Right lobe of liver (tissue), 6 donors: Measurements from ENCODE around the gene EML4. TPM values are rescaled to one million over a fixed set of nuclear protein-coding genes. Genes with fewer than 3 reads are reported as not detected.

ENCODE experiments used
- ATAC-seq, 4 donors: fragments of 200-7000 bp; cut with Tn5 transposase; one replicate each; pipeline ENCODE4 v1.9.1; 2020; ENCODE audit warnings: mild to moderate bottlenecking in 4 of 4, moderate library complexity in 4 of 4
- DNase-seq, 3 donors: peaks; one replicate each; pipeline ENCODE4 v3.0.0-alpha.2; 2020
- H3K27ac ChIP-seq, 3 donors: fragments of 200-600 bp; one replicate each; pipeline ENCODE4 v1.8.0; 2022
- H3K27me3 ChIP-seq, 2 donors: fragments of 200-600 bp; one replicate each; pipeline ENCODE4 v1.8.0; 2022
- H3K36me3 ChIP-seq, 4 donors: fragments of 200-600 bp; sonication (generic) in 1 of 4; one replicate each; pipeline versions ENCODE4 v1.5.1 to v1.8.0; 2017 to 2022; ENCODE audit warnings: control low read depth in 1 of 4
- H3K4me1 ChIP-seq, 4 donors: fragments of 200-600 bp; sonication (generic) in 1 of 4; one replicate each; pipeline versions ENCODE4 v1.5.1 to v1.8.0; 2017 to 2022; ENCODE audit warnings: control low read depth in 1 of 4
- H3K4me3 ChIP-seq, 3 donors: fragments of 200-600 bp; one replicate each; pipeline ENCODE4 v1.8.0; 2022
- H3K9me3 ChIP-seq, 4 donors: fragments of 200-600 bp; sonication (generic) in 1 of 4; one replicate each; pipeline versions ENCODE4 v1.5.1 to v1.8.0; 2017 to 2022; ENCODE audit warnings: control low read depth in 1 of 4
- CTCF ChIP-seq, 4 donors: fragments of 200-600 bp in 3 of 4; fragments of 450-650 bp in 1 of 4; IDR thresholded peaks; one replicate each; pipeline versions ENCODE4 v1.5.1 to v1.8.0; 2016 to 2022; ENCODE audit warnings: antibody characterized with exemption in 4 of 4, mild to moderate bottlenecking in 2 of 4
- POLR2A ChIP-seq: fragments of 450-650 bp; IDR thresholded peaks from one replicate; pipeline ENCODE4 v1.6.1; 2017; ENCODE audit warnings: antibody characterized with exemption, mild to moderate bottlenecking
- WGBS: methylation state at CpG from one replicate; pipeline ENCODE4 v1.1.6; 2018; ENCODE audit warnings: low coverage, low lambda C conversion rate; ENCODE audit not compliant: insufficient coverage; ENCODE audit errors: missing lambda C conversion rate; 5-methylcytosine and 5-hydroxymethylcytosine counted together
- intact Hi-C, 2 donors: fragments of 100-400 bp; cut with DNase I; formaldehyde crosslinking; loops; one replicate each; pipeline versions ENCODE4 v1.11.2 to v1.14.1; 2022
- total RNA-seq, 6 experiments: library from RNA; depleted of rRNA in 2 of 6; stranded (reverse); fragments of >200 nt in 2 of 6; fragmentation: NEBNext Ultra II Directional in 3 of 6; extraction: Animal tissue kit (Norgen Biotek cat#: 25700) in 3 of 6; gene quantifications; one replicate each; pipeline versions ENCODE4 v1.1.0 to v1.2.4, GENCODE V29; 2016 to 2023
- donor health status: DM: no; HTN: yes; CAD: no.
- donor health status: DM: no; HTN: no; CAD: no.
- donor health status: DM: no; HTN: no; CAD: no.
- donor health status: DM: no; HTN: yes; CAD: no.
- donor health status: DM: no; HTN: yes; CAD: no.

The EML4 gene
- total RNA-seq, 6 experiments from 2014 or later, result 28.3 to 55.7 (median 36.7) TPM

- 95% methylated on average over 4 of the region's 4 CpGs for WGBS
- DNase-seq, result no peak
- intact Hi-C loops, result no loop called here
- Histone ChIP-seq H3K4me1 (peaks cover 0 to 29% (median 3%) of the 10 kb centered on the region in 4 donors), H3K9me3 (no peaks in the 10 kb centered on the region), H3K27ac (no peak overlapping the region), H3K27me3 (no peaks in the 10 kb centered on the region), H3K36me3 (peaks cover 0 to 8% (median 2%) of the 10 kb centered on the region in 4 donors), H3K4me3 (no peak overlapping the region)
- TF ChIP-seq CTCF (IDR thresholded peaks at IDR 0.05), result no peak
- TF ChIP-seq POLR2A, result no peak
- ATAC-seq, result no peak
Observed at GRCh38 chr2:42245396-42245795, 76.2 kb downstream of the EML4 start.

DNA sequence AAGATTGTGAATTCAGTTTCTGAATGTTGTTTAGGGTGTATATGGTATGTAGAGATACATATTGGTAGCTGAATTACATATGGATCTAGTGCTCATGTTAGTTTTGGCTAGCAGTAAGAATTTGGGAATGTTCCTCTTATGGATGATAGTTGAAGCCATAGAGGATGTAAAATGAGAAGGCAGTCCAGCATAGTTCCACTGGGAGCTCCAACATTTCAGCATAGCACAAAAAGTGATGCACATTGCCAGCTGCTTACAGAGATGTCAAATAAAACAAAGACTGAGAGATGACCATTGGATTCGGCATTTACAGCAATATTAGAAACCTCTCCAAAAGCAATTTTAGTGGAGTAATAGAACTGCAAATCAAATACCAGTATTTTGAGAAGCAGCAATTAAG, 77.4 kb downstream of the EML4 start:
- H3K27me3 ChIP-seq, result no peaks in the 10 kb centered on the region
- no peak overlapping the region for H3K27ac ChIP-seq
- TF ChIP-seq POLR2A (no peak), CTCF (IDR thresholded peaks at IDR 0.05) (no peak)
- ATAC-seq (no peak), DNase-seq (no peak)
- H3K4me1 ChIP-seq, result peaks cover 0 to 17% (median 0%) of the 10 kb centered on the region in 4 donors
- intact Hi-C loops, result no loop called here
- peaks cover 0 to 8% (median 2%) of the 10 kb centered on the region in 4 donors for H3K36me3 ChIP-seq
- WGBS, result 92% methylated on average over 1 of the region's 1 CpG
- no peak overlapping the region for H3K4me3 ChIP-seq
- H3K9me3 ChIP-seq, result no peaks in the 10 kb centered on the region

- TF ChIP-seq POLR2A (no peak), CTCF (IDR thresholded peaks at IDR 0.05) (no peak)
- Histone ChIP-seq H3K36me3 (peaks cover 0 to 8% (median 2%) of the 10 kb centered on the region in 4 donors), H3K27me3 (no peaks in the 10 kb centered on the region), H3K4me1 (peaks cover 0 to 11% (median 0%) of the 10 kb centered on the region in 4 donors), H3K4me3 (no peak overlapping the region), H3K9me3 (no peaks in the 10 kb centered on the region), H3K27ac (no peak overlapping the region)
- intact Hi-C loops, result no loop called here
- ATAC-seq (no peak), DNase-seq (no peak)
- WGBS, result 35% methylated on average over 1 of the region's 1 CpG
Observed at GRCh38 chr2:42248846-42249245, 79.7 kb downstream of the EML4 start.

DNA sequence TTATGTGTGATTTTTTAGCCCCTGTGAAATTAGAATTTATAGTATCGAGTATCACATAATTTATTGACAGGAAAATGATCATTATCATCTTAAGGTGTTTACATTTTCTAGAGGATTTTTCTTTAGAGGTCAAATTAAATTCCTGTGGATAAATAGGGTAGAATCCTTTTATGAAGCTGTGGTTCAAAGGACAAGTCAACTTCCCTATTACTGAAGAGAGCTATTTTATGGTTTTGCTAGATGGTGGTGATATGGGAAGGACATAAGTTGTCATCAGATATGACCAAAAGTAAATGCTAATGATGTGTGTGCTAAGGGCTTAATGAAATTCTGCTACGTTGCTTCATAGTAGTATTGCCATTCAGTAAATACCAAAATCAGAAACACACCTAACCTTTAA, 80.1 kb downstream of the EML4 start:
- intact Hi-C loops, result no loop called here
- Histone ChIP-seq H3K9me3 (no peaks in the 10 kb centered on the region), H3K36me3 (peaks cover 0 to 8% (median 2%) of the 10 kb centered on the region in 4 donors), H3K4me3 (no peak overlapping the region), H3K27ac (no peak overlapping the region), H3K27me3 (no peaks in the 10 kb centered on the region), H3K4me1 (peaks cover 0 to 11% (median 0%) of the 10 kb centered on the region in 4 donors)
- WGBS, result 41% methylated on average over 2 of the region's 2 CpGs
- no peak for TF ChIP-seq POLR2A
- no peak for TF ChIP-seq CTCF (IDR thresholded peaks at IDR 0.05)
- DNase-seq (no peak), ATAC-seq (no peak)

- ATAC-seq (peak in 3 of 4 donors; percentile 28 to 71 (median 33)), DNase-seq (no peak)
- intact Hi-C loops, result no loop called here
- Histone ChIP-seq H3K27ac (no peak overlapping the region), H3K4me3 (no peak overlapping the region), H3K36me3 (peaks cover 0 to 8% (median 2%) of the 10 kb centered on the region in 4 donors), H3K9me3 (no peaks in the 10 kb centered on the region), H3K27me3 (no peaks in the 10 kb centered on the region), H3K4me1 (peaks cover 0 to 11% (median 0%) of the 10 kb centered on the region in 4 donors)
- TF ChIP-seq POLR2A (no peak), CTCF (IDR thresholded peaks at IDR 0.05) (no peak)
- 6% methylated on average over 3 of the region's 3 CpGs for WGBS
Observed at GRCh38 chr2:42249887-42250286, 80.7 kb downstream of the EML4 start.
